IMR-90 (cell line): ENCODE results near the gene OXER1. TPM values are rescaled to one million over a fixed set of nuclear protein-coding genes. Genes with fewer than 3 reads are reported as not detected.

ENCODE experiments used
- ATAC-seq: fragments of 200-7000 bp; cut with Tn5 transposase; 2 replicates; pipeline ENCODE4 v1.9.1; 2020; ENCODE audit warnings: low read depth, mild to moderate bottlenecking, moderate library complexity
- BruUV-seq: library from RNA; stranded (reverse); fragments of 400-500 nt; replicated peaks from 2 replicates; lab custom pipeline; 2021; lab: Mats Ljungman, UMichigan
- CTCF ChIA-PET: fragments of 300-600 bp; formaldehyde crosslinking; extraction: SDS; loops from one replicate; lab custom pipeline; 2021; ENCODE audit warnings: antibody characterized with exemption; lab: Yijun Ruan, JAX
- POLR2A ChIA-PET: fragments of 300-600 bp; sonication (Branson Sonifier 250); formaldehyde crosslinking; loops from one replicate; lab custom pipeline; 2022; ENCODE audit warnings: antibody characterized with exemption; ENCODE audit not compliant: unreplicated experiment; lab: Charles Lee
- DNase-seq: peaks from one replicate; pipeline ENCODE4 v3.0.0; 2013
- H2AFZ ChIP-seq: replicated peaks from 2 replicates; pipeline ENCODE3; 2013; ENCODE audit warnings: low read length, mild to moderate bottlenecking; ENCODE audit not compliant: poor library complexity
- H2AK5ac ChIP-seq: 2 replicates; pipeline ENCODE4 v1.6.1; 2013; ENCODE audit warnings: low read depth, low read length, inconsistent platforms
- H2AK9ac ChIP-seq: replicated peaks from 2 replicates; pipeline ENCODE3; 2013; ENCODE audit warnings: mild to moderate bottlenecking, low read depth, low read length, moderate library complexity; ENCODE audit not compliant: poor library complexity
- H2BK120ac ChIP-seq: 2 replicates; pipeline ENCODE4 v1.6.1; 2013; ENCODE audit warnings: low read depth, low read length, inconsistent platforms
- H2BK15ac ChIP-seq: 3 replicates; pipeline ENCODE4 v1.6.1; 2013; ENCODE audit warnings: low read depth, low read length, inconsistent platforms
- H2BK20ac ChIP-seq: 2 replicates; pipeline ENCODE4 v1.6.1; 2013; ENCODE audit warnings: low read depth, mild to moderate bottlenecking, inconsistent platforms, low read length, moderate library complexity
- H2BK5ac ChIP-seq: 2 replicates; pipeline ENCODE4 v1.6.1; 2013; ENCODE audit warnings: mild to moderate bottlenecking, low read depth, low read length, inconsistent platforms; ENCODE audit not compliant: poor library complexity, severe bottlenecking
- H3K14ac ChIP-seq: replicated peaks from 2 replicates; pipeline ENCODE4 v1.6.1; 2013; ENCODE audit warnings: low read depth, low read length, inconsistent platforms
- H3K18ac ChIP-seq: 2 replicates; pipeline ENCODE4 v1.6.1; 2013; ENCODE audit warnings: low read depth, low read length, control low read depth
- H3K23ac ChIP-seq: 2 replicates; pipeline ENCODE4 v1.6.1; 2013; ENCODE audit warnings: low read depth, low read length, inconsistent platforms
- H3K27ac ChIP-seq: 2 replicates; pipeline ENCODE4 v1.5.1; 2013; ENCODE audit warnings: mild to moderate bottlenecking, control low read depth, low read length; ENCODE audit not compliant: insufficient read depth
- H3K27me3 ChIP-seq: 2 replicates; pipeline ENCODE4 v1.6.1; 2013; ENCODE audit warnings: low read length; ENCODE audit not compliant: control insufficient read depth, insufficient read depth
- H3K36me3 ChIP-seq: 2 replicates; pipeline ENCODE4 v1.6.1; 2013; ENCODE audit warnings: low read length, mixed read lengths; ENCODE audit not compliant: control insufficient read depth, insufficient read depth
- H3K4ac ChIP-seq: 2 replicates; pipeline ENCODE4 v1.6.1; 2013; ENCODE audit warnings: low read depth, low read length, inconsistent platforms
- H3K4me1 ChIP-seq: 2 replicates; pipeline ENCODE4 v1.6.1; 2013; ENCODE audit warnings: low read length, mixed read lengths; ENCODE audit not compliant: control insufficient read depth, insufficient read depth
- H3K4me2 ChIP-seq: 2 replicates; pipeline ENCODE4 v1.6.1; 2013; ENCODE audit warnings: low read depth, mild to moderate bottlenecking, control low read depth, low read length, moderate library complexity
- H3K4me3 ChIP-seq: 2 replicates; pipeline ENCODE4 v1.5.1; 2013; ENCODE audit warnings: low read depth, mild to moderate bottlenecking, control low read depth, low read length, moderate library complexity; ENCODE audit not compliant: insufficient read depth
- H3K56ac ChIP-seq: 2 replicates; pipeline ENCODE4 v1.6.1; 2013; ENCODE audit warnings: low read length, inconsistent platforms; ENCODE audit not compliant: insufficient read depth; ENCODE audit errors: extremely low read depth
- H3K79me1 ChIP-seq, 2 experiments: 2 replicates each; pipeline ENCODE4 v1.6.1; 2013; ENCODE audit warnings: low read length in 2 of 2, inconsistent platforms in 1 of 2, low read depth in 1 of 2
- H3K9ac ChIP-seq: 2 replicates; pipeline ENCODE4 v1.6.1; 2013; ENCODE audit warnings: low read depth, low read length, control low read depth
- H3K9me1 ChIP-seq: 2 replicates; pipeline ENCODE4 v1.6.1; 2013; ENCODE audit warnings: low read length, inconsistent platforms; ENCODE audit not compliant: insufficient read depth
- H3K9me3 ChIP-seq: 2 replicates; pipeline ENCODE4 v1.6.1; 2013; ENCODE audit warnings: low read length; ENCODE audit not compliant: control insufficient read depth, insufficient read depth
- H4K20me1 ChIP-seq: 2 replicates; pipeline ENCODE4 v1.6.1; 2013; ENCODE audit warnings: low read length, inconsistent platforms; ENCODE audit not compliant: insufficient read depth
- H4K5ac ChIP-seq: 2 replicates; pipeline ENCODE4 v1.6.1; 2013; ENCODE audit warnings: mild to moderate bottlenecking, low read depth, low read length, control low read depth
- H4K8ac ChIP-seq, 2 experiments: 2 replicates each; pipeline ENCODE4 v1.6.1; 2013; ENCODE audit warnings: low read depth in 2 of 2, low read length in 2 of 2, control low read depth in 1 of 2, inconsistent platforms in 1 of 2
- H4K91ac ChIP-seq: 2 replicates; pipeline ENCODE4 v1.6.1; 2013; ENCODE audit warnings: low read depth, low read length, inconsistent platforms; ENCODE audit not compliant: insufficient read depth
- CEBPB ChIP-seq: IDR thresholded peaks from 2 replicates; pipeline ENCODE4 v1.6.1; 2012; ENCODE audit warnings: low read depth, low read length, improper control_type of control experiment
- CHD1 ChIP-seq: IDR thresholded peaks from 2 replicates; pipeline ENCODE4 v1.6.1; 2012; ENCODE audit warnings: low read depth, low read length, improper control_type of control experiment
- CTCF ChIP-seq: conservative IDR thresholded peaks from 2 replicates; pipeline ENCODE4 v1.5.1; 2012; ENCODE audit warnings: mild to moderate bottlenecking, low read depth, low read length, improper control_type of control experiment
- ELK1 ChIP-seq: fragments of 150-350 bp; IDR thresholded peaks from 2 replicates; pipeline ENCODE4 v1.6.1; 2016; ENCODE audit warnings: low read depth, mild to moderate bottlenecking, low read length, moderate library complexity, borderline replicate concordance
- FOS ChIP-seq: fragments of 150-350 bp; IDR thresholded peaks from 2 replicates; pipeline ENCODE4 v1.6.1; 2016; ENCODE audit warnings: low read depth, low read length
- MAZ ChIP-seq: IDR thresholded peaks from 2 replicates; pipeline ENCODE4 v1.6.1; 2012; ENCODE audit warnings: low read depth, mild to moderate bottlenecking, low read length, improper control_type of control experiment, moderate library complexity, borderline replicate concordance
- NFE2L2 ChIP-seq: fragments of 150-350 bp; IDR thresholded peaks from 2 replicates; pipeline ENCODE4 v1.6.1; 2016; ENCODE audit warnings: low read depth, mild to moderate bottlenecking, low read length
- POLR2A ChIP-seq: IDR thresholded peaks from 2 replicates; pipeline ENCODE4 v1.6.1; 2012; ENCODE audit warnings: mild to moderate bottlenecking, low read depth, low read length
- RAD21 ChIP-seq: IDR thresholded peaks from 2 replicates; pipeline ENCODE4 v1.6.1; 2012; ENCODE audit warnings: low read length, improper control_type of control experiment
- RFX5 ChIP-seq: IDR thresholded peaks from 2 replicates; pipeline ENCODE4 v1.8.0; 2012; ENCODE audit warnings: low read depth, mild to moderate bottlenecking, low read length, moderate library complexity
- USF2 ChIP-seq: fragments of 150-350 bp; IDR thresholded peaks from 2 replicates; pipeline ENCODE4 v1.6.1; 2017; ENCODE audit warnings: mild to moderate bottlenecking, antibody characterized with exemption, low read length, low read depth
- WGBS, 2 experiments: methylation state at CpG; one replicate each; pipeline versions ENCODE4 v1.1.5 to v1.1.7; 2013; ENCODE audit warnings: missing lambda C conversion rate in 2 of 2; ENCODE audit not compliant: insufficient read length in 1 of 2; ENCODE audit errors: extremely low coverage in 2 of 2; 5-methylcytosine and 5-hydroxymethylcytosine counted together
- dilution Hi-C: fragments of 300-500 bp; cut with HindIII; formaldehyde crosslinking; loops from one replicate; pipeline ENCODE4 v1.14.3; 2018; ENCODE audit warnings: low sequenced_read_pairs; ENCODE audit not compliant: unreplicated experiment
- in situ Hi-C: fragments of 300-500 bp; cut with MboI; formaldehyde crosslinking; loops from 3 replicates; pipeline ENCODE4 v1.14.3; 2019; ENCODE audit warnings: low sequenced_read_pairs, inconsistent platforms, mixed read lengths
- intact Hi-C: fragments of 100-400 bp; cut with micrococcal nuclease; formaldehyde crosslinking; loops from 2 replicates; pipeline ENCODE4 v1.10.0; 2022
- polyA plus RNA-seq, 3 experiments: library from polyadenylated mRNA; depleted of rRNA; stranded (reverse); fragments of >200 nt; gene quantifications; 2 replicates each; pipeline ENCODE4 v1.2.3, GENCODE V29; 2012; ENCODE audit warnings: low replicate concordance in 1 of 3
- total RNA-seq: library from RNA; depleted of rRNA; stranded (reverse); fragments of >200 nt; gene quantifications from 2 replicates; pipeline ENCODE4 v1.2.3, GENCODE V29; 2012

The OXER1 gene
- total and polyA plus RNA-seq, 2 of the 4 experiments (the other 2 are of a cell fraction), result not detected

- Histone ChIP-seq H3K27ac (no peak overlapping the region), H2AK9ac (no peak overlapping the region), H2BK5ac (no peak overlapping the region), H2AK5ac (no peak overlapping the region), H3K18ac (no peak overlapping the region), H2BK120ac (no peak overlapping the region), H3K27me3 (no peaks in the 10 kb centered on the region), H3K4me2 (no peak overlapping the region), H2AFZ (no peak overlapping the region), H3K9me1 (no peaks in the 10 kb centered on the region), H3K4ac (no peak overlapping the region), H3K23ac (no peak overlapping the region), H2BK15ac (no peak overlapping the region), H2BK20ac (no peak overlapping the region), H4K20me1 (no peaks in the 10 kb centered on the region), H3K9ac (no peak overlapping the region), H4K8ac (no peak overlapping the region), H3K4me1 (no peaks in the 10 kb centered on the region), H4K91ac (no peak overlapping the region), H3K36me3 (no peaks in the 10 kb centered on the region; the same call in 1 of the 2 replicates), H3K79me1 (no peaks in the 10 kb centered on the region), H3K14ac (no peak overlapping the region), H4K5ac (no peak overlapping the region), H3K9me3 (no peaks in the 10 kb centered on the region), H3K56ac (no peak overlapping the region), H3K4me3 (no peak overlapping the region)
- in situ Hi-C loops, result no loop called here
- dilution Hi-C loops, result no loop called here
- ATAC-seq, result no peak
- no peak for TF ChIP-seq MAZ
- TF ChIP-seq RAD21, result no peak
- no peak for TF ChIP-seq FOS
- no peak for TF ChIP-seq NFE2L2
- no peak for TF ChIP-seq ELK1
- no peak for TF ChIP-seq CEBPB
- TF ChIP-seq CTCF, result no peak
- TF ChIP-seq RFX5, result no peak
- TF ChIP-seq CHD1, result no peak
- TF ChIP-seq POLR2A, result no peak
- TF ChIP-seq USF2, result no peak
- intact Hi-C loops, result no loop called here
- no TSS peak for BruUV-seq
- no peak for DNase-seq
- WGBS, 2 experiments, result no CpG with 5 or more reads among the region's 3 CpGs
- ChIA-PET CTCF (interaction anchor here (0.5 kb wide), 1 partner anchor 146 kb away, joined by 3 read pairs; no protein-coding TSS in a partner anchor), POLR2A (no interaction called here)
These were observed 16.5 kb downstream of the OXER1 start for GRCh38 chr2:42747422-42747821.
